Effector memory CD4-positive, alpha-beta T cell (primary cell): ENCODE measurements around the gene ZFYVE27.
A peak's percentile ranks its signal among the peaks of the same experiment; 100 is the strongest.
"Not testable (repeated sequence)": the region's sequence is repeated elsewhere in the genome, so short reads cannot be mapped to it uniquely, and the experiment has no call there.

Source experiments
- DNase-seq, 3 donors: peaks; one replicate each; pipeline ENCODE4 v3.0.0-alpha.2; 2020
- H3K27ac ChIP-seq: 2 replicates; pipeline ENCODE4 v1.7.0; 2013; ENCODE audit warnings: mild to moderate bottlenecking, low read length, moderate library complexity; ENCODE audit not compliant: insufficient read depth, poor library complexity, severe bottlenecking
- H3K27me3 ChIP-seq: replicated peaks from 2 replicates; pipeline ENCODE4 v1.7.0; 2013; ENCODE audit warnings: mild to moderate bottlenecking, low read length; ENCODE audit not compliant: insufficient read depth, control insufficient read depth, poor library complexity, severe bottlenecking
- H3K36me3 ChIP-seq: 2 replicates; pipeline ENCODE4 v1.7.0; 2013; ENCODE audit warnings: mild to moderate bottlenecking, low read length, moderate library complexity; ENCODE audit not compliant: control insufficient read depth, insufficient read depth
- H3K4me1 ChIP-seq: 2 replicates; pipeline ENCODE4 v1.7.0; 2013; ENCODE audit warnings: low read length, mild to moderate bottlenecking; ENCODE audit not compliant: control insufficient read depth, insufficient read depth, poor library complexity, severe bottlenecking
- H3K4me3 ChIP-seq: 2 replicates; pipeline ENCODE4 v1.7.0; 2013; ENCODE audit warnings: low read length, low read depth, mild to moderate bottlenecking; ENCODE audit not compliant: insufficient read depth, poor library complexity, severe bottlenecking
- H3K9me3 ChIP-seq: 2 replicates; pipeline ENCODE4 v1.7.0; 2013; ENCODE audit warnings: mild to moderate bottlenecking, low read length, moderate library complexity; ENCODE audit not compliant: control insufficient read depth
- total RNA-seq, 3 donors: gene quantifications; one replicate each; lab custom pipeline; 2026; lab: John Stamatoyannopoulos, UW

ZFYVE27 gene, protein sequence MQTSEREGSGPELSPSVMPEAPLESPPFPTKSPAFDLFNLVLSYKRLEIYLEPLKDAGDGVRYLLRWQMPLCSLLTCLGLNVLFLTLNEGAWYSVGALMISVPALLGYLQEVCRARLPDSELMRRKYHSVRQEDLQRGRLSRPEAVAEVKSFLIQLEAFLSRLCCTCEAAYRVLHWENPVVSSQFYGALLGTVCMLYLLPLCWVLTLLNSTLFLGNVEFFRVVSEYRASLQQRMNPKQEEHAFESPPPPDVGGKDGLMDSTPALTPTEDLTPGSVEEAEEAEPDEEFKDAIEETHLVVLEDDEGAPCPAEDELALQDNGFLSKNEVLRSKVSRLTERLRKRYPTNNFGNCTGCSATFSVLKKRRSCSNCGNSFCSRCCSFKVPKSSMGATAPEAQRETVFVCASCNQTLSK
- 45.7 to 49.8 (median 49.3) reads per million in 3 donors for total RNA-seq

DNA sequence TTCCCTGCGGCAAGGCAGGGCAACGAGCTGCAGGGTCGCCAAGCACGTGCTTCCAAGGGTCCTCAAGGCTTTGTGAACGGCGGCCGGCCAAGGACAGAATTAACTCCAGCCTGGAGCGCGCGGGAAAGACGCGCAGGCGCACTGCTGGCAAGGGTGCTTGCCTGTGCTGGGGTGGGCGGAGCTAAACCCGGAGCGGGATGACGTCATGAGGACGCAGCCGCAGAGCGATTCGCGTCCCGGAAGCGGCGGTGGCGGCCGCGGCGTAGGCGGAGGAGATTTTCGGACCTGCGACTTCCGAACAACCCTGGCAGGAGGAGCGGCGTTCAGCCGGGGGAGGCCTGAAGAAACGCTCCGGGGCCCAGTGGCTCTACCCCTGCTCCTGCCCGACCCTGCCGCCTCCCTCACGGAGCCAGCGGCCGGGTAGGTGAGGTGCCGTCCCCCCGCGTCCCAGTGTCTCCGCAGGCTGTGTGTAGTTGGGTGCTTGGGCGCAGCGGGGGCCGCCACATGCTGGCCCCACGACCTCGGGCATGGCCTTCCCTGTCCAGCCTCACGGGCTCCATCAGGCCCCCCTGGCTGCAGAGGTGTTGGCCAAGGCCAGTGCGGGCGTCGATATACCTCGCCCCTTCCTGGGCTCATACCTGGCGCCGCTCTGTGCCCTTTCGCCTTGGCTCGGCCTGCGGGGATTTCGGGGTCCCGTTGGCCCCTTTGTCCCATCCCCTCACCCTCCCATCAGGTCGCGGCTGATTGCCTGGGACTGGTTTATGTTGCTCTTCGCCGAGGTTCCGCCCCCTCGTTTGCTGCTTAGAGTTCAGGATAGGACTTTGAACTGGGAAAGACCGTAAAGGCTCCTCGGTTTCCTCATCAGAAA, at the start of gene ZFYVE27:
Gene ZFYVE27, plus strand, starts transcription at position 227 of the 868 bp plus-strand sequence. CDS start 1,350 bp downstream, outside the sequence.
- H3K27me3 ChIP-seq, result no peaks in the 10 kb centered on the region
- H3K4me1 ChIP-seq, result peaks cover 14% of the 10 kb centered on the region
- peak within 1 kb of the TSS; percentile 88 for H3K4me3 ChIP-seq
- peak; percentile 89 to 93 (median 92) for DNase-seq
- H3K36me3 ChIP-seq, result peaks cover 6% of the 10 kb centered on the region
- H3K9me3 ChIP-seq, result no peaks in the 10 kb centered on the region
- H3K27ac ChIP-seq, result peak within 1 kb of the TSS; percentile 83

DNA sequence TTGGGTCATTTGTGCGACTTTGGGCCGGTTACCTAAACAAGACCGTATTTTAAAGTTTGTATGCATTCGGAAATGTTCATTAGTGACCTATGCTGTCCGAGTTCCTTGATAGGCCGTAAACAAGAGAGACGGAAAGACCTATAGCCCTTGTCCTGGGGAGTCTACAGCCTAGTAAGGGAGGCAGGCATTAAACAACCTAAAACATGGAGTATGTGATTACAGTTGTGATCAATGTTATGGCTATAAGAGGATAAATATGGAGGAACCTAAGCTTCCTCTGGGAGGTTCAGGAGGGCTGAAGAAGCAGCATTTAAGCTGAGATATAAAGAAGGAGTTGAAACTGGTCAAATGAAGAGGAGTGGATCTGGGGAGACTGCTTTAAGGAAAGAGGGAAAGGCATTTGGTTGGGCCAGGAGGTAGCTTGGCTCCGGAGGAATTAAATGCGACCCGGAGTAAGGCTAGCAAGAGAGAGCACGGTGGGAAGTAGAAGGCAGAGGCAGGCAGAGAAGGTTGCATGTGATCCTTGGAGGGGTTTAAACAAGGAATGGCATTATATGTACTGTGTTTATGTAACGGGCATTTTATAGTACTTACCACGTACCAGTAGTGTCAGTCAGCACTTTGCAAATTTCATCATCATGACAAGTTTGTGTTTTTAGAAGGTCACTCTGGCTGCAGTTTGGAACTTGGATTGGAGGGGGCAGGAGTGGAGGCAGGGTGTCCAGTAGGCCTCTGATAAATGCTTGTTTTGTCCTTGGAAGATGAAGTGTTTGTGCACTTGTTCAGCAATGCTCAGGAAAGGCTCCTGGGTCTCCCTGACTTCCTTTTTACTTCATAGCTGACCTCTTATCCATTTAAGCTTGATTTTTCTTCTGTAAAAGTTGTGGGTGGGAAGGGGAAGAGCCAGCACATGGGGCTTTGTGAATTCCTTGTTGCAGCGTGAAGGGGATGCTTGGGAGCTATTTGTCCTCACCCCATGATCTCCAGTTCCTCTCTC, 48.8 kb upstream of the ZFYVE27 start:
- H3K36me3 ChIP-seq, result no peaks in the 10 kb centered on the region
- no peaks in the 10 kb centered on the region for H3K9me3 ChIP-seq
- peak overlapping the region; percentile 63 for H3K27ac ChIP-seq
- peaks cover 10% of the 10 kb centered on the region for H3K4me1 ChIP-seq
- no peak for DNase-seq
- peak overlapping the region; percentile 82 for H3K4me3 ChIP-seq
- no peaks in the 10 kb centered on the region for H3K27me3 ChIP-seq

- H3K4me3 ChIP-seq, result no peak overlapping the region
- no peak for DNase-seq
These were observed 47.3 kb upstream of the ZFYVE27 start for GRCh38 chr10:97689559-97690020.

DNA sequence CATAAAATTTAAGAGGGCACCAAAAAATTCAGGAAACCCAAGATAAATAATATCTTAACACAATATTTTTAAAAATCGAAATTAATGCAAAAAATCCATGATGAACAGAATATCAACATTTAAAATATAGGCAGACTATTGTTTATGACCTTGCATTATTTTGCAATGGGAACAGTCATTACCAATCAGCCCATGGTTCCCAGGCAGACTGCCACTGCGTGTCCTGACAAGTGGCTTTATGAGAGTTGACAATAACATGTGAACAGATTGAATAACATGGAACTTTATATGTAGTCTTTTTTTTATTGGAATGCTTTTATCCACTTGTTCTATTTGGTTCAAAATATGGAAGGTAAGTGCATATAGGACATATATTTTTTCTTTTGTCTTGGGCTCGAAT, 46.8 kb upstream of the ZFYVE27 start:
- Histone ChIP-seq H3K27me3 (no peaks in the 10 kb centered on the region), H3K27ac (no peak overlapping the region), H3K4me1 (peaks cover 10% of the 10 kb centered on the region), H3K9me3 (no peaks in the 10 kb centered on the region), H3K4me3 (no peak overlapping the region), H3K36me3 (no peaks in the 10 kb centered on the region)
- DNase-seq, result no peak

More at GRCh38 chr10:97689559-97690020, 47.3 kb upstream of the ZFYVE27 start:
- Histone ChIP-seq H3K27ac (no peak overlapping the region), H3K36me3 (no peaks in the 10 kb centered on the region), H3K4me1 (peaks cover 10% of the 10 kb centered on the region), H3K9me3 (no peaks in the 10 kb centered on the region), H3K27me3 (no peaks in the 10 kb centered on the region)

DNA sequence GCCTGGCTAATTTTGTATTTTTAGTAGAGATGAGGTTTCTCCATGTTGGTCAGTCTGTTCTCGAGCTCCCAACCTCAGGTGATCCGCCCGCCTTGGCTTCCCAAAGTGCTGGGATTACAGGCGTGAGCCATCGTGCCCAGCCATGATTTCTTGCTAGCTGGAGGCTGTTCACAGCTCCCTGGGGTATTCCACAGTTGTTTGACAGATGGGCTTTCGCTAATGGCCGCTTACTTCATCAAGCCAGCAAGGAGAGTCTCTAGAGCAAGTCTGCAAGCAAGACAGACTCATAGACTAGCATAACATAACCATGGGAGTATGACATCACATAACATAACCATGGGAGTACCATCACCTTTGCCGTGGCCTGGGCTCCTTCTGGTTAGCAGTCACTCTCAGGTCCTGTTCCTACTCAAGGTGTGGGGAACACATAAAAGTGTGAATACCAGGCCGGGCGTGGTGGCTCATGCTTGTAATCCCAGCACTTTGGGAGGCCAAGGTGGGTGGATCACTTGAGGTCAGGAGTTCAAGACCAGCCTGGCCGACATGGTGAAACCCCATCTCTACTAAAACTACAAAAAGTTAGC, 38.8 kb upstream of the ZFYVE27 start:
- DNase-seq, H3K27me3 ChIP-seq, H3K36me3 ChIP-seq, H3K27ac ChIP-seq, H3K9me3 ChIP-seq, H3K4me1 ChIP-seq, H3K4me3 ChIP-seq: not testable (repeated sequence)

- Histone ChIP-seq H3K9me3 (no peaks in the 10 kb centered on the region), H3K27me3 (no peaks in the 10 kb centered on the region), H3K27ac (no peak overlapping the region), H3K4me3 (no peak overlapping the region), H3K36me3 (no peaks in the 10 kb centered on the region), H3K4me1 (no peaks in the 10 kb centered on the region)
- DNase-seq, result peak in 1 of 3 donors; percentile 17
These were observed 35.4 kb upstream of the ZFYVE27 start for GRCh38 chr10:97701438-97702069.

- Histone ChIP-seq H3K4me3 (no peak overlapping the region), H3K36me3 (no peaks in the 10 kb centered on the region), H3K27me3 (peaks cover 3% of the 10 kb centered on the region), H3K9me3 (no peaks in the 10 kb centered on the region), H3K4me1 (no peaks in the 10 kb centered on the region), H3K27ac (no peak overlapping the region)
- no peak for DNase-seq
These were observed 33.4 kb upstream of the ZFYVE27 start for GRCh38 chr10:97703398-97704067.

DNA sequence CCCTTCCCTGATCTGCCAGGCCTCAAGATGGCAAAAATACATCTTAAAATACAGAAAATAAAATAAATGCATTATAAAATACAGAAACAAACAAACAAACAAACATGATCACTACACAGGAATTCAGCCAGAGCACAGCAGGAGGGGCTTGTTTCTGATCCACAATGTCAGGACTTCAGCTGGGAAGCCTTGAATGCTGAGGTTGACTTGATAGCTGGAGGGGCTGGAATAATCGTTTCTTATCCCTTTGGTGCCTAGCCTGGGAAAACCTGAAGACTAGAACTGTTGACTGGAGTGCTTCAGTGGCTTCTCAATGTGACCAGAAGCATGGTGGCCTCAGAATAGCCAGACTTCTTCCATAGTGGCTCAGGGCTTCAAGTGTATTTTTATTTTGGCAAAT, 32.6 kb upstream of the ZFYVE27 start:
- peaks cover 3% of the 10 kb centered on the region for H3K27me3 ChIP-seq
- no peaks in the 10 kb centered on the region for H3K9me3 ChIP-seq
- no peak for DNase-seq
- no peak overlapping the region for H3K27ac ChIP-seq
- H3K4me3 ChIP-seq, result no peak overlapping the region
- no peaks in the 10 kb centered on the region for H3K4me1 ChIP-seq
- H3K36me3 ChIP-seq, result no peaks in the 10 kb centered on the region
